GM12878 (cell line): Measurements from ENCODE around the gene ARHGAP32. TPM values are rescaled to one million over a fixed set of nuclear protein-coding genes. Genes with fewer than 3 reads are reported as not detected.

Experiments
- ATAC-seq: fragments of 200-7000 bp; cut with Tn5 transposase; 3 replicates; pipeline ENCODE4 v1.9.1; 2020; ENCODE audit warnings: mild to moderate bottlenecking, moderate library complexity
- BruUV-seq: library from RNA; stranded (reverse); fragments of 400-500 nt; replicated peaks from 2 replicates; lab custom pipeline; 2021; lab: Mats Ljungman, UMichigan
- CTCF ChIA-PET: fragments of 300-600 bp; sonication (Branson Sonifier 250); formaldehyde crosslinking; extraction: SDS; loops from one replicate; lab custom pipeline; 2021; ENCODE audit warnings: inconsistent platforms; lab: Yijun Ruan, JAX
- POLR2A ChIA-PET: fragments of 350-600 bp; formaldehyde crosslinking; extraction: SDS; loops from one replicate; lab custom pipeline; 2021; ENCODE audit warnings: inconsistent platforms; lab: Charles Lee
- RAD21 ChIA-PET: fragments of 300-600 bp; sonication (Branson Sonifier 250); formaldehyde crosslinking; loops from one replicate; lab custom pipeline; 2023; ENCODE audit warnings: antibody characterized with exemption; ENCODE audit not compliant: unreplicated experiment; lab: Charles Lee
- SMC1A ChIA-PET: fragments of 300-600 bp; sonication (Branson Sonifier 250); formaldehyde crosslinking; loops from one replicate; lab custom pipeline; 2023; ENCODE audit not compliant: unreplicated experiment, uncharacterized antibody; lab: Charles Lee
- DNase-seq: peaks from one replicate; pipeline ENCODE4 v3.0.0-alpha.2; 2011; ENCODE audit warnings: low read depth, low spot score
- FAIRE-seq: peaks from 3 replicates; lab custom pipeline; 2011; peaks lifted over from hg19 to GRCh38; lab: Jason Lieb, UNC
- H2AFZ ChIP-seq: 2 replicates; pipeline ENCODE4 v1.6.0; 2011; ENCODE audit warnings: low read depth, low read length, control low read depth; ENCODE audit not compliant: control insufficient read depth
- H3K27ac ChIP-seq: 2 replicates; pipeline ENCODE4 v1.5.1; 2011; ENCODE audit warnings: control low read depth; ENCODE audit not compliant: control insufficient read depth, insufficient read depth
- H3K27me3 ChIP-seq, 2 experiments: replicated peaks in 1 of 2; 2 replicates each; pipeline versions ENCODE4 v1.6.0 to v1.6.1; 2011; ENCODE audit warnings: low read length in 1 of 2; ENCODE audit not compliant: control insufficient read depth in 2 of 2, insufficient read depth in 2 of 2
- H3K36me3 ChIP-seq, 2 experiments: 2 replicates each; pipeline ENCODE4 v1.5.1; 2011; ENCODE audit warnings: low read length in 1 of 2; ENCODE audit not compliant: control insufficient read depth in 2 of 2, insufficient read depth in 2 of 2
- H3K4me1 ChIP-seq: 2 replicates; pipeline ENCODE4 v1.6.1; 2011; ENCODE audit warnings: mild to moderate bottlenecking, low read length, moderate library complexity, mixed read lengths; ENCODE audit not compliant: control insufficient read depth, insufficient read depth
- H3K4me2 ChIP-seq: 2 replicates; pipeline ENCODE4 v1.6.0; 2011; ENCODE audit warnings: control low read depth; ENCODE audit not compliant: control insufficient read depth, insufficient read depth
- H3K4me3 ChIP-seq: fragments of 200-600 bp; sonication (generic); 2 replicates; pipeline ENCODE4 v1.5.1; 2016
- H3K79me2 ChIP-seq: 2 replicates; pipeline ENCODE4 v1.6.0; 2011; ENCODE audit warnings: low read length; ENCODE audit not compliant: control insufficient read depth, insufficient read depth
- H3K9ac ChIP-seq: 2 replicates; pipeline ENCODE4 v1.8.0; 2011; ENCODE audit warnings: low read length, control low read depth, mixed read lengths; ENCODE audit not compliant: control insufficient read depth, insufficient read depth
- H3K9me3 ChIP-seq: replicated peaks from 3 replicates; pipeline ENCODE4 v1.5.1; 2011; ENCODE audit warnings: mild to moderate bottlenecking, low read length; ENCODE audit not compliant: control insufficient read depth, insufficient read depth
- H4K20me1 ChIP-seq: 2 replicates; pipeline ENCODE4 v1.6.0; 2011; ENCODE audit not compliant: control insufficient read depth, insufficient read depth
- E4F1 ChIP-seq: fragments of 450-650 bp; IDR thresholded peaks from 2 replicates; pipeline ENCODE4 v1.6.1; 2018; ENCODE audit warnings: borderline replicate concordance, mild to moderate bottlenecking; ENCODE audit not compliant: partially characterized antibody
- IKZF2 ChIP-seq, 2 experiments: fragments of 450-650 bp; IDR thresholded peaks; 2 replicates each; pipeline ENCODE4 v1.6.1; 2017; ENCODE audit warnings: mild to moderate bottlenecking in 2 of 2, moderate library complexity in 2 of 2
- RAD21 ChIP-seq: IDR thresholded peaks from 2 replicates; pipeline ENCODE4 v1.6.1; 2011; ENCODE audit warnings: mild to moderate bottlenecking, low read depth, low read length, moderate library complexity; ENCODE audit not compliant: insufficient read depth
- SMC3 ChIP-seq: IDR thresholded peaks from 2 replicates; pipeline ENCODE4 v1.6.1; 2011; ENCODE audit warnings: low read length, improper control_type of control experiment, borderline replicate concordance
- SUPT20H ChIP-seq: IDR thresholded peaks from 2 replicates; pipeline ENCODE4 v1.6.1; 2011; ENCODE audit warnings: low read depth, mild to moderate bottlenecking, low read length, moderate library complexity, borderline replicate concordance; ENCODE audit not compliant: control insufficient read depth
- ZNF384 ChIP-seq: IDR thresholded peaks from 2 replicates; pipeline ENCODE4 v1.6.1; 2012; ENCODE audit warnings: low read depth, mild to moderate bottlenecking, low read length, improper control_type of control experiment, borderline replicate concordance
- ZZZ3 ChIP-seq: IDR thresholded peaks from 2 replicates; pipeline ENCODE4 v1.6.1; 2011; ENCODE audit warnings: low read depth; ENCODE audit not compliant: control insufficient read depth, insufficient read length
- WGBS: methylation state at CpG from one replicate; pipeline ENCODE4 v1.1.6; 2016; ENCODE audit warnings: low lambda C conversion rate; ENCODE audit not compliant: insufficient replicate concordance, insufficient coverage; ENCODE audit errors: missing lambda C conversion rate; 5-methylcytosine and 5-hydroxymethylcytosine counted together
- in situ Hi-C: fragments of 300-500 bp; cut with MboI; formaldehyde crosslinking; loops from 9 replicates; pipeline ENCODE4 v1.14.3; 2018; ENCODE audit warnings: mixed read lengths
- intact Hi-C: fragments of 100-400 bp; cut with micrococcal nuclease; formaldehyde crosslinking; loops from one replicate; pipeline ENCODE4 v1.14.2; 2022; ENCODE audit not compliant: unreplicated experiment
- polyA plus RNA-seq, 11 experiments: library from polyadenylated mRNA; depleted of rRNA in 4 of 11; unstranded in 6 of 11; stranded (reverse) in 5 of 11; fragments of >200 nt; fragmentation: Nextera tagmentation in 4 of 11; fragmentation: Illumina TruSeq in 1 of 11; extraction: Ambion mirVana in 4 of 11; extraction: Trizol in 1 of 11; gene quantifications; 1 replicate in 1 of 11; 2 replicates in 10 of 11; pipeline versions ENCODE4 v1.2.1 to v1.2.3, GENCODE V29; 2011 to 2016; ENCODE audit warnings: inconsistent platforms in 2 of 11, missing spikeins in 2 of 11, low read depth in 1 of 11
- total RNA-seq, 4 experiments: library from RNA; depleted of rRNA in 3 of 4; stranded (reverse); fragments of >200 nt in 3 of 4; fragmentation: Illumina TruSeq in 1 of 4; extraction: Trizol in 1 of 4; gene quantifications; 2 replicates each; pipeline versions ENCODE4 v1.2.1 to v1.2.3, GENCODE V29; 2013 to 2021
- TF ChIP-seq, protein P1 (sequence below), 3 experiments: IDR thresholded peaks in 2 of 3; conservative IDR thresholded peaks in 1 of 3; 2 replicates each; pipeline ENCODE4 v1.5.1; 2011; ENCODE audit warnings: low read depth in 3 of 3, low read length in 3 of 3, mild to moderate bottlenecking in 3 of 3, control low read depth in 2 of 3, moderate library complexity in 2 of 3, inconsistent platforms in 1 of 3, mixed read lengths in 1 of 3; ENCODE audit not compliant: control insufficient read depth in 2 of 3, insufficient read depth in 1 of 3; ENCODE audit errors: extremely low read depth in 1 of 3

Gene ARHGAP32
- total and polyA plus RNA-seq, 10 of the 15 experiments (the other 5 are each of a cell fraction or from before 2014, with no cell fraction given) = under 0.01 to 0.46 (median 0.12) TPM; not detected in 1

GRCh38 chr11:128957202-128957482, 235.0 kb downstream of the ARHGAP32 start:
- Histone ChIP-seq H3K4me3 (no peak overlapping the region), H3K27ac (no peak overlapping the region), H3K9me3 (no peaks in the 10 kb centered on the region), H3K27me3 (peaks cover 0 to 6% of the 10 kb centered on the region in 2 experiments; a peak in 1 of 4 replicates), H2AFZ (no peak overlapping the region), H3K4me1 (no peaks in the 10 kb centered on the region), H3K36me3 (no peaks in the 10 kb centered on the region), H3K9ac (no peak overlapping the region), H3K4me2 (no peak overlapping the region), H3K79me2 (no peaks in the 10 kb centered on the region), H4K20me1 (no peaks in the 10 kb centered on the region)
- POLR2A ChIA-PET = interaction anchor here (1.3 kb wide), 1 partner anchor 73 kb away, joined by 3 read pairs; no protein-coding TSS in a partner anchor
- intact Hi-C loops (loop anchor here (5.0 kb wide), 2 partner anchors 375 to 785 kb away; no protein-coding TSS in a partner anchor), in situ Hi-C loops (loop anchor here (5.0 kb wide), 1 partner anchor 70 kb away; no protein-coding TSS in a partner anchor)
- SMC1A ChIA-PET = interaction anchor here (0.6 to 14.9 kb wide), 15 partner anchors 8 to 930 kb away, joined by 3 to 249 read pairs (median 4); partner anchors contain the start of gene KCNJ5
- 46% methylated on average over 8 of the region's 8 CpGs for WGBS
- CTCF ChIA-PET = interaction anchor here (0.8 to 20.8 kb wide), 25 partner anchors 8 to 925 kb away, joined by 3 to 480 read pairs (median 4); partner anchors contain the start of gene KCNJ5
- FAIRE-seq (no peak), DNase-seq (no peak), ATAC-seq (no peak)
- no TSS peak for BruUV-seq
- RAD21 ChIA-PET = interaction anchor here (0.8 to 5.3 kb wide), 14 partner anchors 8 to 800 kb away, joined by 3 to 109 read pairs (median 4); no protein-coding TSS in a partner anchor
- TF ChIP-seq ZZZ3 = no peak

DNA sequence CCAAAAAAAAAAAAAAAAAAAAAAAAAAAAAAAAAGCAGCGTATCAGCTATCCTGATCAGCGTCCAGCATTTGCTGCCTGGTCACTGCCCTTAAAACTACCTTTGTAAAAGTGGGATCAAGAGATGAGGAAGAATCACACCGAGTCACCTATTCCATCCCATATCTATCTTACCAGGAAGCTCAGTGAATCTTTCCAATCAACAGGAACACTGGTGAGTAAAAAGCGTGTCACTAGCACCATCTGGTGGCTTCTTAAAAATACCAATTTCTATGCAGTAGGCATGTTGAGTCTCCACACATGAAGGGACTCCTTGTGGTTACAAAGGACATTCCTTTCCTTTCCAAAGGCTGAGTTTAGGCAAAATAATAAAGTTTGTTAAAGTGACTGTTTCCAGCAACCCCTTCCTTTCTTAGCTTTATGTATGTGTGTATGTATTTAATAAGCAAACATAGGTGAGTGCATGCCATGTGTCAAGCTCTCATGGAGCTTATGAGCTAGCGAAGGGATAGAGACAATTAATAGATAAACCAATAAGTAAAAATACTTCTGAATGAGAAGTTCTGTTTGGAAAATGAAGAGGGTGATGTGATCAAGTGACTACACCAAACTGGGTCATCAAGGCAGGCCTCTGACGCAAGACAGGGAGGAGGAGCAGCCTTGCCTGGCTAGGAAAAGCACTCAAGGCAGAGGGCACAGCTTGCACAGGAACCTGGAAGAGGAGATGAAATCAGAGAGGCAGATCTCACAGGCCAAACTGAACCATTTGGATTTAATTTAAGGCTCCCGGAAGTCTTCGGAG, 235.5 kb downstream of the ARHGAP32 start:
- CTCF ChIA-PET = interaction anchor here (0.6 to 20.8 kb wide), 43 partner anchors 9 to 1182 kb away, joined by 3 to 480 read pairs (median 4); partner anchors contain the start of gene KCNJ5
- 51% methylated on average over 8 of the region's 8 CpGs for WGBS
- in situ Hi-C loops (loop anchor here (5.0 kb wide), 1 partner anchor 69 kb away; no protein-coding TSS in a partner anchor), intact Hi-C loops (loop anchor here (1.0 to 5.0 kb wide), 3 partner anchors 72 to 784 kb away; no protein-coding TSS in a partner anchor)
- H3K27me3 ChIP-seq = peaks cover 0 to 6% of the 10 kb centered on the region in 2 experiments; a peak in 1 of 4 replicates
- RAD21 ChIA-PET = interaction anchor here (0.6 to 5.3 kb wide), 20 partner anchors 9 to 799 kb away, joined by 3 to 109 read pairs (median 4); no protein-coding TSS in a partner anchor
- DNase-seq (peak; percentile 45), ATAC-seq (peak; percentile 90), FAIRE-seq (peak; percentile 82)
- no peaks in the 10 kb centered on the region for H3K79me2 ChIP-seq
- H3K4me3 ChIP-seq = no peak overlapping the region
- no peaks in the 10 kb centered on the region for H3K9me3 ChIP-seq
- H3K4me1 ChIP-seq = no peaks in the 10 kb centered on the region
- no peak overlapping the region for H3K27ac ChIP-seq
- no peak overlapping the region for H3K9ac ChIP-seq
- no peak overlapping the region for H3K4me2 ChIP-seq
- no peaks in the 10 kb centered on the region for H3K36me3 ChIP-seq
- H2AFZ ChIP-seq = no peak overlapping the region
- POLR2A ChIA-PET = interaction anchor here (0.6 to 1.3 kb wide), 2 partner anchors 72 to 107 kb away, joined by 3 to 5 read pairs; no protein-coding TSS in a partner anchor
- SMC1A ChIA-PET = interaction anchor here (0.6 to 14.9 kb wide), 20 partner anchors 9 to 929 kb away, joined by 3 to 249 read pairs (median 3); partner anchors contain the start of gene KCNJ5
- no TSS peak for BruUV-seq
- H4K20me1 ChIP-seq = no peaks in the 10 kb centered on the region
- TF ChIP-seq SMC3 (peak; percentile 94), ZNF384 (peak; percentile 89), RAD21 (peak; percentile 78), SUPT20H (no peak), IKZF2 (IDR thresholded peaks at IDR 0.05) (no peak; a peak in 1 of 4 replicates), E4F1 (no peak)
- TF ChIP-seq, protein P1, sequence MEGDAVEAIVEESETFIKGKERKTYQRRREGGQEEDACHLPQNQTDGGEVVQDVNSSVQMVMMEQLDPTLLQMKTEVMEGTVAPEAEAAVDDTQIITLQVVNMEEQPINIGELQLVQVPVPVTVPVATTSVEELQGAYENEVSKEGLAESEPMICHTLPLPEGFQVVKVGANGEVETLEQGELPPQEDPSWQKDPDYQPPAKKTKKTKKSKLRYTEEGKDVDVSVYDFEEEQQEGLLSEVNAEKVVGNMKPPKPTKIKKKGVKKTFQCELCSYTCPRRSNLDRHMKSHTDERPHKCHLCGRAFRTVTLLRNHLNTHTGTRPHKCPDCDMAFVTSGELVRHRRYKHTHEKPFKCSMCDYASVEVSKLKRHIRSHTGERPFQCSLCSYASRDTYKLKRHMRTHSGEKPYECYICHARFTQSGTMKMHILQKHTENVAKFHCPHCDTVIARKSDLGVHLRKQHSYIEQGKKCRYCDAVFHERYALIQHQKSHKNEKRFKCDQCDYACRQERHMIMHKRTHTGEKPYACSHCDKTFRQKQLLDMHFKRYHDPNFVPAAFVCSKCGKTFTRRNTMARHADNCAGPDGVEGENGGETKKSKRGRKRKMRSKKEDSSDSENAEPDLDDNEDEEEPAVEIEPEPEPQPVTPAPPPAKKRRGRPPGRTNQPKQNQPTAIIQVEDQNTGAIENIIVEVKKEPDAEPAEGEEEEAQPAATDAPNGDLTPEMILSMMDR (IDR thresholded peaks at IDR 0.05 in 2 of 3, conservative IDR thresholded peaks at IDR 0.05 in 1 of 3; ENCODE audit: control insufficient read depth in 2 of 3, extremely low read depth in 1 of 3, insufficient read depth in 1 of 3, low read depth in 3 of 3, low read length in 3 of 3) = peak; percentile 65 to 79 (median 76)
